T-helper 17 cell (primary cell): ENCODE results near the gene STUM. TPM values are rescaled to one million over a fixed set of nuclear protein-coding genes. Genes with fewer than 3 reads are reported as not detected.

Experiments used
- ATAC-seq: fragments of 150-1000 bp; cut with Tn5 transposase; 2 replicates; pipeline ENCODE4 v1.10.0; 2021; ENCODE audit warnings: mild to moderate bottlenecking, moderate library complexity
- DNase-seq, 3 donors: peaks; one replicate each; pipeline versions ENCODE4 v3.0.0 to v3.0.0-alpha.2; 2020 to 2021
- H3K9me3 ChIP-seq: one replicate; pipeline ENCODE4 v1.7.0; 2013; ENCODE audit warnings: low read length, mild to moderate bottlenecking; ENCODE audit not compliant: control insufficient read depth, poor library complexity, severe bottlenecking
- H3K27ac Mint-ChIP-seq: one replicate; pipeline ENCODE4 v1.8.0; 2022; ENCODE audit warnings: mild to moderate bottlenecking, moderate library complexity, mixed read lengths
- H3K27me3 Mint-ChIP-seq: one replicate; pipeline ENCODE4 v1.8.0; 2022; ENCODE audit warnings: mixed read lengths
- H3K36me3 Mint-ChIP-seq: one replicate; pipeline ENCODE4 v1.8.0; 2022; ENCODE audit warnings: low read depth, mixed read lengths
- H3K4me1 Mint-ChIP-seq: one replicate; pipeline ENCODE4 v1.8.0; 2022; ENCODE audit warnings: mild to moderate bottlenecking, mixed read lengths
- H3K4me3 Mint-ChIP-seq: one replicate; pipeline ENCODE4 v1.8.0; 2022; ENCODE audit warnings: mild to moderate bottlenecking, moderate library complexity, mixed read lengths
- total RNA-seq, 4 donors: library from RNA in 2 of 4; stranded (reverse) in 2 of 4; gene quantifications; one replicate each; pipeline ENCODE4 v1.2.3 and lab custom pipeline; 2022 to 2026

The STUM gene
- total RNA-seq, 2 donors from 2014 or later = not detected

- Mint-ChIP-seq H3K4me1 (peaks cover 2% of the 10 kb centered on the region), H3K27ac (no peak overlapping the region), H3K4me3 (no peak overlapping the region), H3K36me3 (peaks cover 3% of the 10 kb centered on the region), H3K27me3 (peaks cover 21% of the 10 kb centered on the region)
- no peak for ATAC-seq
- no peaks in the 10 kb centered on the region for H3K9me3 ChIP-seq
- no peak for DNase-seq
Observed at GRCh38 chr1:226602186-226603021, 53.8 kb downstream of the STUM start.

DNA sequence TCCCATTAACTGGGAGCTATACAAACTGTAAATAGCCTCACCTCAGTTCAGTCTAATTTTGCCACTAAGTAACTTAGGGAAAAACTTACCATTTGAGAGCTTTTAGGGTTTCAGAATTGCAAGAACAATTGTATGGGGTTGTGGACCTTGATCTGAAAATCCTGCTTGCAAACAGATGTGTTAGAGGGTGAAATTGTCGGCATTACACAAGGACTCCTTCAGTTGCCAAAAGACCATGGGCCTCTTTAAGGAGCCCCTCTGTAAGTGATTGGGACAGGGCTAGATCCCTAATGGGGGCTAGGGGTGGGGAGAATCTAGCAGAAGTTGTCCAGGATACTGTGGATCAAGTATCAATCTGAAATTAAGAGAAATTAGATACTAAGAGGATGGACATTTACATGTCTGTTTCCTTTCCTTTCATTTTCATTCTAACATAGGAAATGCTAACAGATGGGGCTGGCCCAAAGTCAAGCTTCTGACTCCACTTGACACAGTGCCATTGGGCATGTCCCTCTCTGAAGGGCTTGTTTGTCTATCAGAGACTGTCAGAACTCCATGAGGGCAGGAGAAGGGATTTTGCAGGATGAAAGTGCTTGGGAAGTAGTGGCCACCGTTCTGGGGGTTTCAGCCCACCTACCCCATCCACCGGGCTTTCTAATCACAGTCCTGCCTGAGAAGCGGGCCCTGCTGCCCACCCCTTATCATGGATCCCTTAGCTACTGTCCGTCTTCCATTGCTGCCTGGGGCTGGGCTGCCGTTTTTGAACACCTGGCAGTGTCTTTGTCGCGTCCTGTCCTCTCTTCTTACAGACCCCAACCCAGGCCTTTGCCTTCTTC, 54.7 kb downstream of the STUM start:
- H3K27me3 Mint-ChIP-seq = peaks cover 14% of the 10 kb centered on the region

GRCh38 chr1:226603858-226604559, 55.4 kb downstream of the STUM start:
- H3K36me3 Mint-ChIP-seq = no peaks in the 10 kb centered on the region

More for the DNA sequence above, 54.7 kb downstream of the STUM start:
- DNase-seq (no peak), ATAC-seq (no peak)
- Mint-ChIP-seq H3K36me3 (no peaks in the 10 kb centered on the region), H3K27ac (no peak overlapping the region), H3K4me1 (no peaks in the 10 kb centered on the region), H3K4me3 (no peak overlapping the region)
- H3K9me3 ChIP-seq = no peaks in the 10 kb centered on the region

DNA sequence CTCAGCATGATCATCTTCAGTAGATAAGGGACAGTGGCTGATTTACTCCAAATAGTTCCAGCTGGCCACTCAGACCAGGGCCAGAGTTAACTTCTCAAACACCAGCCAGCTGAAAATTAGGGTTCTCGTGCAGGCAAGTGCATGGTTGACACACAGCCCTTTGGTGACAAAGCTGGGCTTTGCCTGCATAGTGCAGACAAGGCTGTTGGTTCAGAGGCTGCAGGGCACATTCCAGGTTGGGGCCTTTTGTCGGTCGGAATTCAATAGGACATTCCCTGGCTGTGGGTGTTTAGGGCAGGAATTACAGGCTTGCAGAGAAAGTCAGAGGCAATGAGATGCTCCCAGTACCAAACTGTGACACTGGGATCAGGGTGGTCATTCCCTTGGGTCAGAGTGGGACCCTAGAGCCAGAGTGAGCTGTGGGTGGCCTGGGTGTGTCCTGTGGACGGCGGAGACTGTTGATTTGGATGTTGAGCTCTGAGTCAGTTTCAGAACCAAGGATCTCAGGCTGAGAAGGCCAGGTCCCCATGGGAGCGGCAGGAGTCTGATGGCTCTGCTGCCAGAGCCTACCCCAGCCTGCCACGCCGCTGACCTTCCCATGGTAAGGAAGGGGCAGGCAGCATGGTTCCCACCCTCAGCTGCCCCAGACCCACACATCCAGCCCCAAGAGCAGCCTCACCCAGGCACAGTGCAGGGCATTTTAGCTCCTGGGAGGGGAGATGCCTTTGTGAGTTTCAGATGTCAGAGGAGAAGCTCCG, 56.2 kb downstream of the STUM start:
- H3K4me1 Mint-ChIP-seq = peaks cover 2% of the 10 kb centered on the region
- peaks cover 15% of the 10 kb centered on the region for H3K27me3 Mint-ChIP-seq
- ATAC-seq = no peak
- peak overlapping the region; percentile 21 for H3K27ac Mint-ChIP-seq
- H3K9me3 ChIP-seq = no peaks in the 10 kb centered on the region
- no peaks in the 10 kb centered on the region for H3K36me3 Mint-ChIP-seq
- DNase-seq = no peak
- no peak overlapping the region for H3K4me3 Mint-ChIP-seq

More at GRCh38 chr1:226603858-226604559, 55.4 kb downstream of the STUM start:
- DNase-seq (no peak), ATAC-seq (no peak)
- peaks cover 2% of the 10 kb centered on the region for H3K4me1 Mint-ChIP-seq
- peaks cover 8% of the 10 kb centered on the region for H3K27me3 Mint-ChIP-seq
- no peak overlapping the region for H3K27ac Mint-ChIP-seq
- no peaks in the 10 kb centered on the region for H3K9me3 ChIP-seq
- H3K4me3 Mint-ChIP-seq = no peak overlapping the region

DNA sequence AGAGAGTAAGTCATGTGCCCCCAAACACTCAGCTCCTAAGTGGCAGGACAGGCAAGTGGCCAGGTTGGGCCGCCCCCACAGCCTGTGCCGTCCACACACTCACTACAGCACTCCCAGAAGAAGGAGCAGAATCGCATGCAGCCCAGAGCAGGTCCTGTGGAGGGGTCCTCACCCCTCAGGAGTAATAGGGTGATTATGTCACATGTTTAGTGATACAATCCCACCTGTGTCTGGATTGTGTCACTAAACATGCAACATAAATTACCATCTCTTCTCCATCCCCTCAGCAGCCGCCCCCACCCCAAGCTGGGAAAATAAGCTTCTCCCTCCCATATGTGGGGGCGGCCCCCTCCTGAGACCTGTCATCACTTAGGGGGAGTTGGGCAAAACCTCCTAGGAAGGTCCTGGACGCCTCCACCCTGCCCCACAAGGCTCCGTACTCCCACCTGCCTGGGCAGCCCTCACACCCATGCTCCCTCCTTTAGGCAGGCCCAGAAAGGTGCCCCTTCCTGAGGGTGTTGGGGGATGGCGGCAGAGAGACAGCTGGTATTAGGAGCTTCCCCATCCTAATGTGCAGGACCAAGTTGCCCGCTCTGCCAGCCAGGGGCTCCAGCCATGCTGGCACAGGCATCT, 56.9 kb downstream of the STUM start:
- H3K36me3 Mint-ChIP-seq = no peaks in the 10 kb centered on the region
- H3K4me1 Mint-ChIP-seq = peaks cover 2% of the 10 kb centered on the region
- H3K27me3 Mint-ChIP-seq = peaks cover 15% of the 10 kb centered on the region
- DNase-seq (no peak), ATAC-seq (no peak)
- peak overlapping the region; percentile 21 for H3K27ac Mint-ChIP-seq
- no peak overlapping the region for H3K4me3 Mint-ChIP-seq
- no peaks in the 10 kb centered on the region for H3K9me3 ChIP-seq

- H3K4me3 Mint-ChIP-seq = no peak overlapping the region
- H3K27ac Mint-ChIP-seq = no peak overlapping the region
- H3K9me3 ChIP-seq = no peaks in the 10 kb centered on the region
- H3K4me1 Mint-ChIP-seq = peaks cover 2% of the 10 kb centered on the region
- no peak for DNase-seq
- H3K36me3 Mint-ChIP-seq = no peaks in the 10 kb centered on the region
- no peak for ATAC-seq
- H3K27me3 Mint-ChIP-seq = peaks cover 10% of the 10 kb centered on the region
Observed at GRCh38 chr1:226606311-226607267, 58.0 kb downstream of the STUM start.

GRCh38 chr1:226607268-226607660, 58.7 kb downstream of the STUM start:
- H3K4me3 Mint-ChIP-seq = no peak overlapping the region
- H3K27ac Mint-ChIP-seq = no peak overlapping the region
- no peak for DNase-seq
- H3K27me3 Mint-ChIP-seq = peaks cover 8% of the 10 kb centered on the region
- peaks cover 2% of the 10 kb centered on the region for H3K4me1 Mint-ChIP-seq
- ATAC-seq = no peak
- H3K36me3 Mint-ChIP-seq = no peaks in the 10 kb centered on the region
- no peaks in the 10 kb centered on the region for H3K9me3 ChIP-seq

DNA sequence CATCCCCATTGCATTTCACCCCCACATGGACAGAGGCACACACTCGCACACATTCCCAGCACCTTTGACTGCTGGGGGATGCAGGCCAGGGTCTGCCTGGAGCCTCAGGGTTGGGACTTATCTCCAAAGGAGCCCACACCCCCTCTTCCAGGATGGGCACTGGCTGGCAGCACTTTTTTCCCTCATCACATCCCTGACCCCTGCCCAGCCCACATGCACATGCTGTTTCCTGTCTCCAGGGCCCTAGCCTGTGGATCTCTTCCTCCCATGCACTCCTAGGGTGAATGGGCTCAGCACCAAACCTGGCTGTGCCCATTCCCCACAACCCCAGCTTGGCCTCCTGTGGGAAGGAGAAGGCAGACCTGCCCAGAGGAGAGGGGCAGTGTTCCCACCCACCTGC, 59.3 kb downstream of the STUM start:
- Mint-ChIP-seq H3K27me3 (peaks cover 8% of the 10 kb centered on the region), H3K36me3 (no peaks in the 10 kb centered on the region), H3K4me1 (peaks cover 2% of the 10 kb centered on the region), H3K27ac (no peak overlapping the region), H3K4me3 (no peak overlapping the region)
- H3K9me3 ChIP-seq = no peaks in the 10 kb centered on the region
- ATAC-seq (no peak), DNase-seq (no peak)

DNA sequence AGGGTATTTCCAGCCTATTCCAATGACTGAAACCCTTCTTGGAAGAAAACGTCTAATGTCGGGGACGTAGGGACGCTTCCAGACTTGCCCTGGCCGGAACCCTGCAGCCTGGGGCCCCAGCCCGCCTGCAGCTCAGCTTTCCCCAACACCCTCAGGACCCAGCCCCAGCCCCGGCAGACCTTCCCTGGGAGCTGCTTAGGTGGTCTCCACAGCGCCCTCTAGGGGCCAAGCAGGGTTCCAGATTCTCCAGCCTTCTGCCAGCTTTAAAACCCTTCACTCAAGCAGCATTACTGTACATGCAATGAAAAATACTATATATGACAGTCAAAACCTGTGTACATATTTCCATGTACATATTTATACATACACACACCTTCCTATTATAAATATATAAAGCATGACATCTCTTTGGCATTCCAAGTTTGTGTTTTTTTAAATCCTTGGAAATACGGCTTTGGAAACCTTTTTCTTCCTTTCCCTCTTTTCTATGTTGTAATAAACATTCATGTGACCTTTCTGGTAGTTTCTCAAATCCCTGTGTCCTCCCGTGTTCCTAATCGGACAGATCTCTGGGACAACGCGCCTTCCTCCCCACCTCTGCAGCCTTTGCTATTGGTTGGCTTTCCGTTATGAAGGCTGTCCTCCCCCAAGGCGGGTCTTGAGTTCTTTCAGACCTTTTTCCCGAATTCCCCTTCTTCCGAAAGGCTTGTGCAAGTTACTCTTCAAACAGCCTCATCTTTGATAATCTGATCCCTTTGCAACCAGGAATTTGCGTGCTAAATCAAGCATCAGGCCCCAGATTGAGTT, 60.3 kb downstream of the STUM start:
- DNase-seq = peak; percentile 56 to 62 (median 61)
- no peak overlapping the region for H3K27ac Mint-ChIP-seq
- peak; percentile 82 for ATAC-seq
- H3K4me3 Mint-ChIP-seq = no peak overlapping the region
- no peaks in the 10 kb centered on the region for H3K36me3 Mint-ChIP-seq
- peaks cover 8% of the 10 kb centered on the region for H3K27me3 Mint-ChIP-seq
- peaks cover 2% of the 10 kb centered on the region for H3K4me1 Mint-ChIP-seq
- H3K9me3 ChIP-seq = no peaks in the 10 kb centered on the region

- H3K9me3 ChIP-seq = no peaks in the 10 kb centered on the region
- no peak for DNase-seq
- Mint-ChIP-seq H3K36me3 (no peaks in the 10 kb centered on the region), H3K4me3 (no peak overlapping the region), H3K27me3 (peaks cover 8% of the 10 kb centered on the region), H3K27ac (no peak overlapping the region), H3K4me1 (peaks cover 2% of the 10 kb centered on the region)
- ATAC-seq = no peak
Observed at GRCh38 chr1:226609836-226610455, 61.4 kb downstream of the STUM start.
